Mesendoderm (in vitro differentiated cells): ENCODE data around the gene SLTM.
"Not testable (repeated sequence)": the region's sequence is repeated elsewhere in the genome, so short reads cannot be mapped to it uniquely, and the experiment has no call there.

Experiments
- DNase-seq: peaks from one replicate; pipeline ENCODE4 v3.0.0; 2013
- H2AK5ac ChIP-seq: 2 replicates; pipeline ENCODE4 v1.6.1; 2013; ENCODE audit warnings: low read length, inconsistent platforms
- H2BK120ac ChIP-seq: 2 replicates; pipeline ENCODE4 v1.6.1; 2013; ENCODE audit warnings: low read depth, mild to moderate bottlenecking, low read length, moderate library complexity, mixed read lengths
- H2BK15ac ChIP-seq: replicated peaks from 2 replicates; pipeline ENCODE4 v1.6.1; 2013; ENCODE audit warnings: low read depth, mild to moderate bottlenecking, moderate library complexity
- H2BK5ac ChIP-seq: 2 replicates; pipeline ENCODE4 v1.6.1; 2013; ENCODE audit warnings: low read length, inconsistent platforms
- H3K18ac ChIP-seq: 2 replicates; pipeline ENCODE4 v1.6.1; 2013; ENCODE audit warnings: mild to moderate bottlenecking, low read length, mixed read lengths
- H3K23ac ChIP-seq: one replicate; pipeline ENCODE4 v1.6.1; 2013; ENCODE audit warnings: low read length
- H3K27ac ChIP-seq: 2 replicates; pipeline ENCODE4 v1.5.1; 2013; ENCODE audit warnings: low read depth, mild to moderate bottlenecking, inconsistent platforms, low read length, moderate library complexity
- H3K27me3 ChIP-seq: 2 replicates; pipeline ENCODE4 v1.6.1; 2013; ENCODE audit warnings: low read length, control low read depth, mild to moderate bottlenecking, inconsistent platforms; ENCODE audit not compliant: insufficient read depth, poor library complexity
- H3K36me3 ChIP-seq: 2 replicates; pipeline ENCODE4 v1.6.1; 2013; ENCODE audit warnings: low read length, inconsistent platforms; ENCODE audit not compliant: control insufficient read depth, insufficient read depth
- H3K4ac ChIP-seq: one replicate; pipeline ENCODE4 v1.6.1; 2013; ENCODE audit warnings: low read depth, mild to moderate bottlenecking, low read length, moderate library complexity
- H3K4me1 ChIP-seq: 2 replicates; pipeline ENCODE4 v1.6.1; 2013; ENCODE audit warnings: low read depth, low read length, inconsistent platforms; ENCODE audit not compliant: control insufficient read depth
- H3K4me2 ChIP-seq: 2 replicates; pipeline ENCODE4 v1.6.1; 2013; ENCODE audit warnings: low read length
- H3K4me3 ChIP-seq: 2 replicates; pipeline ENCODE4 v1.5.1; 2013; ENCODE audit warnings: mild to moderate bottlenecking, low read length
- H3K56ac ChIP-seq: one replicate; pipeline ENCODE4 v1.6.1; 2013; ENCODE audit warnings: low read length
- H3K79me1 ChIP-seq: 2 replicates; pipeline ENCODE4 v1.6.1; 2013; ENCODE audit warnings: low read length, inconsistent platforms
- H3K79me2 ChIP-seq: 2 replicates; pipeline ENCODE4 v1.6.1; 2013; ENCODE audit warnings: mild to moderate bottlenecking, low read length; ENCODE audit not compliant: control insufficient read depth, insufficient read depth
- H3K9ac ChIP-seq: 2 replicates; pipeline ENCODE4 v1.6.1; 2013; ENCODE audit warnings: low read length, inconsistent platforms
- H4K5ac ChIP-seq: one replicate; pipeline ENCODE4 v1.6.1; 2013; ENCODE audit warnings: low read length
- H4K8ac ChIP-seq: one replicate; pipeline ENCODE4 v1.6.1; 2013; ENCODE audit warnings: low read depth, mild to moderate bottlenecking, control low read depth, low read length, moderate library complexity
- WGBS: extraction: QIAGEN DNeasy Blood & Tissue Kit; methylation state at CpG from one replicate; pipeline ENCODE4 v1.1.7; 2013; ENCODE audit warnings: low lambda C conversion rate, missing lambda C conversion rate; ENCODE audit not compliant: insufficient coverage; ENCODE audit errors: extremely low coverage; 5-methylcytosine and 5-hydroxymethylcytosine counted together

SLTM gene

DNA sequence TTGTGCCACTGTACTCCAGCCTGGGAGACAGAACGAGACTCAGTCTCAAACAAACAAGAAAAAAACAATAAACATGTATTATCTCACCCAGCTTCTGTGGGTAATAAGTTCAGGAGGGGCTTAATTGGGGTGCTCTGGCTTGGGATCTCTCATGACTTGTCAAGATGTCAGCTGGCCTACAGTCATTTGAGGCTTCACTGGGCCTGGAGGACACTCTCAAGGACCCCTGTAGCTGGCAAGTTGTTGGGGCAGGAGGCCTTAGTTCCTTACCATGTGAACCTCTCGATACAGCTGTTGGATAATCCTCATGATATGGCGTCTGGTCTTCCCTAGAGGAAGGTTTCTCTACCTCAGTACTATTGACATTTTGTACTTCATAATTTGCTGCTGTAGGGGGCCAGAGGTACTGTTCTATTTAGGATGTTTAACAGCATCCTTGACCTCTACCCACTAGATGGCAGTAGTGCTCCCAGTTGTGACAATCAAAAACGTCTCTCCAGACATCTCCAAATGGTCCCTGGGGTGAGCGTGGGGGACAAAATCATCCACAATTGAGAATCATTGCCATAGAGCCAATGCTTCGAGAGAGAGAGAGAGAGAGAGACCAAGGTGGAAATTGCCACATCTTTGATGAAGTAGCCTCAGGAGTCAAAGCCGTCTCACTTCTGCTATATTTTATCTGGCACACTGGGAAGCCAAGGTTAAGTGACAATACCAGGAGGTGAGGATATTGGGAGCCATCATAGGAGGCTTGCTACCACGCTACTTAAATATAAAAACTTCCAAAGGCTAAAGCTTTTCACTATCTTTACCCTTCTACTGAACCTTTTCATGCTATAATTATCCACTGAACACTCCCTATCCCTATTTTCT is 23.9 kb upstream of the SLTM start:
- Histone ChIP-seq H2BK15ac (no peak overlapping the region), H3K9ac (no peak overlapping the region), H2BK5ac (no peak overlapping the region), H3K79me2 (no peaks in the 10 kb centered on the region), H2AK5ac (no peak overlapping the region), H3K23ac (no peak overlapping the region), H3K27me3 (no peaks in the 10 kb centered on the region), H3K4me1 (no peaks in the 10 kb centered on the region), H4K5ac (no peak overlapping the region), H3K18ac (no peak overlapping the region), H4K8ac (no peak overlapping the region), H3K79me1 (no peaks in the 10 kb centered on the region), H3K4ac (no peak overlapping the region), H3K4me3 (no peak overlapping the region), H3K27ac (no peak overlapping the region), H3K4me2 (no peak overlapping the region), H2BK120ac (no peak overlapping the region), H3K56ac (no peak overlapping the region), H3K36me3 (no peaks in the 10 kb centered on the region)
- peak; percentile 88 for DNase-seq
- WGBS: no CpG with 5 or more reads among the region's 8 CpGs

DNA sequence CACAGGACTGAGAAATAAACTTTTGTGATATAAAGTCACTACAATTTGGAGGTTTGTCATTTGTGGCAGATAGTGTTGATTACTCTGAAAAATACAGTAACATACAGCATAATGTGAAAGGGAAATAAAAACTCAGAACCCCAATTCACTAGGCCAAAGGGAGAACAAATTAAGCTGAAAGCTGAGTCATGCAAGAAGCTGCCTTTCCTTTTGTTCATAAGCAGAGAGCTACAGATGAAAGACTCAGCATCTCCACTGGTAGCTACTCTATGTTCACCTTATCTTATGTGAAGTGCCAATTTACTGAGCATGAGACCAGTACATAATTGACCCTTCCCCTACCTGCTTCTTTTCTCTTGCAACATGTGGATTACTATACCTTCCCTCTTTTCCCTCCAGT is 19.3 kb upstream of the SLTM start:
- DNase-seq: no peak
- no peak overlapping the region for H3K27ac ChIP-seq
- no peak overlapping the region for H3K18ac ChIP-seq
- no peak overlapping the region for H3K4me2 ChIP-seq
- no peak overlapping the region for H3K4me3 ChIP-seq
- no peak overlapping the region for H2AK5ac ChIP-seq
- H3K9ac ChIP-seq: no peak overlapping the region
- H3K36me3 ChIP-seq: no peaks in the 10 kb centered on the region
- H3K4me1 ChIP-seq: no peaks in the 10 kb centered on the region
- no peak overlapping the region for H3K4ac ChIP-seq
- no peaks in the 10 kb centered on the region for H3K79me2 ChIP-seq
- H2BK5ac ChIP-seq: no peak overlapping the region
- H3K56ac ChIP-seq: peak overlapping the region; percentile 34
- H2BK15ac ChIP-seq: no peak overlapping the region
- no peaks in the 10 kb centered on the region for H3K27me3 ChIP-seq
- H2BK120ac ChIP-seq: no peak overlapping the region
- no peak overlapping the region for H4K8ac ChIP-seq
- H3K23ac ChIP-seq: no peak overlapping the region
- no peak overlapping the region for H4K5ac ChIP-seq
- no peaks in the 10 kb centered on the region for H3K79me1 ChIP-seq

DNA sequence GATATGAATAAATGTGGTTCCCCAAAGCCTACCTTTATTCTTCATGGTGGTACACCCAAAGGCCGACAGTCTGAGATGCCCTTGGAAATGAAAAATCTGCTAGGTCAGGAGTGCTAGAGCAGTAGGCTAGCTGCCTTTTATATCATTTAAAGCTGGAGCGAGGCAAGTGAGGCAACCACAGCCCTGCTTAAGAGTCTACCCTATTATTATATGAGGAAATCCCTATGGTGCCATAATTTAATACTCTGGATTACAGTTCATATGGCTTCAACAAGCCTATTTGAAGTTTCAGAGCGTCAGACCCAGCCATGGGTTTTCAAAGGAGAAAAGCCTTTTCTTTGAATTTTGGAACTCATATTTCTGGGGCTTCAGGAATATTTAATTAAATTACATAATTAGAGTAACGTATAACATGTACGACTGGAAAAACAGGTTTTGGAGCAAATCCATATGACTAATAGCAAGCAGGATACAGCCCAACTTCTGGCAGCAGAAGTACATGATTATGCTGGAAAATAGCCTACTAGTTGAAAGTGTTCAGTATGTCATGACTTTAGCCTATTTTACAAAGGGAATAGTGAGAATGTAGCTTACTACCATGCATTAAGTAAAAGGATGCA is 18.0 kb upstream of the SLTM start:
- no peak for DNase-seq
- Histone ChIP-seq H3K9ac (no peak overlapping the region), H3K18ac (no peak overlapping the region), H3K23ac (no peak overlapping the region), H3K27ac (no peak overlapping the region), H3K36me3 (no peaks in the 10 kb centered on the region), H3K79me1 (no peaks in the 10 kb centered on the region), H3K79me2 (no peaks in the 10 kb centered on the region), H2BK5ac (no peak overlapping the region), H3K4me2 (no peak overlapping the region), H2BK15ac (no peak overlapping the region), H3K56ac (no peak overlapping the region), H2BK120ac (no peak overlapping the region), H4K8ac (no peak overlapping the region), H3K27me3 (no peaks in the 10 kb centered on the region), H3K4me1 (no peaks in the 10 kb centered on the region), H4K5ac (no peak overlapping the region), H3K4ac (no peak overlapping the region), H2AK5ac (no peak overlapping the region), H3K4me3 (no peak overlapping the region)
- WGBS: no CpG with 5 or more reads among the region's 5 CpGs

DNA sequence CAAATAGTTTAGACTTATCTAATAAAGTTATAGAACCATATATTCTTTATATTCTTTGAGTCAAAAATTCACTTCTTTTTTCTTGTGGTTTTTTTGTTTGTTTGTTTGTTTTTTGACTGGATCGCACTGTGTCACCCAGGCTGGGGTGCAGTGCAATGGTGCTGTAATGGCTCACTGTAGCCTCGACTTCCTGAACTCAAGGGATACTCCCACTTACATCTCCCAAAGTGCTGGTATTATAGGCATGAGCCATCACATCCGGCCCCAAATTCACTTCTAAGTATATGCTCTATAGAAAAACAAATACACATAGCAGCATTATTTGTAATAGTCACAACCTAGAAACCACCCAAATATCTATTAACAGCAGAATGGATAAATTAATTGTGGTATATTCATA is 13.7 kb upstream of the SLTM start:
- Histone ChIP-seq H3K27me3 (no peaks in the 10 kb centered on the region), H3K23ac (no peak overlapping the region), H4K8ac (no peak overlapping the region), H2BK120ac (no peak overlapping the region), H2BK15ac (no peak overlapping the region), H3K79me2 (no peaks in the 10 kb centered on the region), H3K4me2 (no peak overlapping the region), H2AK5ac (no peak overlapping the region), H4K5ac (no peak overlapping the region), H3K79me1 (no peaks in the 10 kb centered on the region), H3K18ac (no peak overlapping the region), H3K36me3 (no peaks in the 10 kb centered on the region), H3K27ac (no peak overlapping the region), H2BK5ac (no peak overlapping the region), H3K56ac (no peak overlapping the region), H3K9ac (no peak overlapping the region), H3K4ac (no peak overlapping the region), H3K4me1 (no peaks in the 10 kb centered on the region), H3K4me3 (no peak overlapping the region)
- no CpG with 5 or more reads among the region's 3 CpGs for WGBS
- no peak for DNase-seq

DNA sequence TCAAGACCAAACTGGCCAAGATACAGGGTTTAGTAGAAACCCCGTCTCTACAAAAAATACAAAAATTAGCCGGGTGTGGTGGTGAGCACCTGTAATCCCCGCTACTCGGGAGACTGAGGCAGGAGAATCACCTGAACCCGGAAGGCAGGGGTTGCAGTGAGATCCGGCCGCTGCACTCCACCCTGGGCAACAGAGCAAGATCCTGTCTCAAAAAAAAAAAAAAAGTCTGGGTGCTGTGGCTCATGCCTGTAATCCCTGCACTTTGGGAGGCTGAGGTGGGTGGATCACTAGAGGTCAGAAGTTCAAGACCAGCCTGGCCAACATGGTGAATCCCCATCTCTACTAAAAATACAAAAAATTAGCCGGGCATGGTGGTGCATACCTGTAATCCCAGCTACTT is 1.5 kb upstream of the SLTM start:
- H3K4me2 ChIP-seq, H3K27me3 ChIP-seq, H2BK15ac ChIP-seq, H3K36me3 ChIP-seq, H3K9ac ChIP-seq, H4K8ac ChIP-seq, H4K5ac ChIP-seq, H3K4me1 ChIP-seq, H3K4me3 ChIP-seq, DNase-seq, H2AK5ac ChIP-seq, H3K4ac ChIP-seq, H3K18ac ChIP-seq, H3K56ac ChIP-seq, H2BK5ac ChIP-seq, H3K23ac ChIP-seq, H3K79me1 ChIP-seq, H2BK120ac ChIP-seq, H3K27ac ChIP-seq: not testable (repeated sequence)
- WGBS: no CpG with 5 or more reads among the region's 8 CpGs
- H3K79me2 ChIP-seq: peaks cover 22% of the 10 kb centered on the region
